22Rv1 (cell line): ENCODE results near the gene TMCO4.

Experiments used
- CTCF ChIP-seq: fragments of 450-650 bp; IDR thresholded peaks from 2 replicates; pipeline ENCODE4 v1.5.1; 2017; ENCODE audit warnings: mild to moderate bottlenecking
- ZFX ChIP-seq: fragments of 450-650 bp; IDR thresholded peaks from 2 replicates; pipeline ENCODE4 v1.6.1; 2017; ENCODE audit warnings: antibody characterized with exemption, borderline replicate concordance

- TF ChIP-seq CTCF (no peak), ZFX (no peak)
Measured at GRCh38 chr1:19737104-19737825, 62.5 kb downstream of the TMCO4 start.
